Measurements from ENCODE around the gene KCNQ1. TPM values are rescaled to one million over a fixed set of nuclear protein-coding genes. Genes with fewer than 3 reads are reported as not detected.

KCNQ1 gene
- total and polyA plus RNA-seq, 2 donors (not counting 1 experiment from before 2014, with no cell fraction given): 21.5 to 28.8 TPM

DNA sequence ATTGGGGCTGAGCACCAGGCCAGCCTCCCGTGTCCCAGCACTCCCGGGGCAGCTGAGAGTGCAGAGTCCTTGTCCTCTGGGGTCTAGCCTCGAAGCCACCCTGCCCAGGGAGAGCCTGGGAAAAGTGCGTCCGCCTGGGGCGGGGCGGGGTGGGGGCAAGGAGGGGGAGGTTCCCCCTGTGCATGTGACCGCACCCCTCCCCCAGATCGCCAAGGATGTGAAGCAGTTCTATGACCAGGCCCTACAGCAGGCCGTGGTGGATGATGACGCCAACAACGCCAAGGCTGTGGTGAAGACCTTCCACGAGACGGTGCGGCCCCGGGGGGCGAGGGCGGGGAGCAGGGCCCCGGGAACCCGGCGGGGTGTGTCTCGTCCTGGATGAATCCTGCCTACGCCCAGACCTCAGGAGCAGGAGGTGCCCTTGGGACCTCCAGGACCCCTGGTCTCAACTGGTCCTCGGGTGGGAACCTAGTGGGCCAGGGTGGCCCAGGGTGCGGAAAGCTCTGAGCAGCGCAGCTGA is 49.5 kb upstream of the KCNQ1 start:
- peaks cover 53% of the 10 kb centered on the region for H3K4me1 Mint-ChIP-seq
- Histone ChIP-seq H3K4me2 (replicated peaks; ENCODE audit: low read depth, low read length, poor library complexity, severe bottlenecking) (peak overlapping the region; percentile 72), H3K79me2 (ENCODE audit: control insufficient read depth, insufficient read depth, low read length) (peaks cover 68% of the 10 kb centered on the region), H3K4me3 (ENCODE audit: control extremely low read depth in 1 of 5, extremely low read depth in 1 of 5, insufficient read depth in 1 of 5, low read depth in 2 of 5, low read length in 4 of 5) (peak overlapping the region in 2 of 5 experiments; percentile 40), H3K27ac (ENCODE audit: low read length in 2 of 2) (peak overlapping the region in 1 of 2 donors; percentile 66), H3K9ac (ENCODE audit: low read length) (peak overlapping the region; percentile 35), H3K9me3 (ENCODE audit: control extremely low read depth in 1 of 3, control insufficient read depth in 2 of 3, insufficient read depth in 1 of 3, low read length in 2 of 3) (peaks cover 0 to 3% (median 0%) of the 10 kb centered on the region in 3 donors), H2AFZ (ENCODE audit: insufficient read depth, low read depth, low read length, poor library complexity, severe bottlenecking) (no peak overlapping the region), H3K36me3 (replicated peaks in 1 of 2; ENCODE audit: control extremely low read depth in 1 of 2, control insufficient read depth in 1 of 2, extremely low read depth in 1 of 2, insufficient read depth in 2 of 2, low read length in 1 of 2) (peaks cover 0 to 53% of the 10 kb centered on the region in 2 experiments), H3K27me3 (replicated peaks in 1 of 4; ENCODE audit: control extremely low read depth in 1 of 4, control insufficient read depth in 3 of 4, insufficient read depth in 4 of 4, low read length in 3 of 4) (no peaks in the 10 kb centered on the region), H4K20me1 (ENCODE audit: control insufficient read depth, insufficient read depth, low read length, poor library complexity, severe bottlenecking) (peaks cover 62% of the 10 kb centered on the region), H3K4me1 (ENCODE audit: control insufficient read depth in 2 of 2, insufficient read depth in 2 of 2, low read length in 2 of 2) (peaks cover 63 to 75% of the 10 kb centered on the region in 2 donors)
- peak overlapping the region; percentile 84 for H3K27ac Mint-ChIP-seq
- no peaks in the 10 kb centered on the region for H3K9me3 Mint-ChIP-seq (ENCODE audit: insufficient read depth)
- no peak overlapping the region for H3K4me3 Mint-ChIP-seq
- WGBS (ENCODE audit: insufficient coverage): 92% methylated on average over 25 of the region's 26 CpGs
- TF ChIP-seq EZH2 (IDR thresholded peaks at IDR 0.05; ENCODE audit: borderline replicate concordance, insufficient read depth, low read depth, low read length, poor library complexity, severe bottlenecking) (no peak), CTCF (IDR thresholded peaks at IDR 0.05) (no peak)
- no peak for ATAC-seq (ENCODE audit: low read depth)
- H3K27me3 Mint-ChIP-seq: no peaks in the 10 kb centered on the region
- DNase-seq: no peak
- ChIA-PET POLR2A (interaction anchor here (0.6 to 1.1 kb wide), 3 partner anchors 9 to 624 kb away, joined by 3 to 10 read pairs (median 3); no protein-coding TSS in a partner anchor), CTCF (interaction anchor here (0.9 to 6.9 kb wide), 3 partner anchors 9 to 91 kb away, joined by 4 to 48 read pairs (median 4); no protein-coding TSS in a partner anchor)
- intact Hi-C loops (cut with micrococcal nuclease): no loop called here

GRCh38 chr11:2395856-2396255 is 49.0 kb upstream of the KCNQ1 start:
- peaks cover 57 to 69% of the 10 kb centered on the region in 2 donors for H3K4me1 ChIP-seq (ENCODE audit: control insufficient read depth in 2 of 2, insufficient read depth in 2 of 2, low read length in 2 of 2)
- H3K4me2 ChIP-seq (replicated peaks; ENCODE audit: low read depth, low read length, poor library complexity, severe bottlenecking): peak overlapping the region; percentile 72
- ATAC-seq (ENCODE audit: low read depth): no peak
- H3K27me3 ChIP-seq (replicated peaks in 1 of 4; ENCODE audit: control extremely low read depth in 1 of 4, control insufficient read depth in 3 of 4, insufficient read depth in 4 of 4, low read length in 3 of 4): no peaks in the 10 kb centered on the region
- H3K27ac ChIP-seq (ENCODE audit: low read length in 2 of 2): no peak overlapping the region
- Mint-ChIP-seq H3K9me3 (ENCODE audit: insufficient read depth) (no peaks in the 10 kb centered on the region), H3K27me3 (no peaks in the 10 kb centered on the region), H3K4me3 (no peak overlapping the region), H3K27ac (peak overlapping the region; percentile 26), H3K4me1 (peaks cover 51% of the 10 kb centered on the region)
- H2AFZ ChIP-seq (ENCODE audit: insufficient read depth, low read depth, low read length, poor library complexity, severe bottlenecking): no peak overlapping the region
- H3K36me3 ChIP-seq (replicated peaks in 1 of 2; ENCODE audit: control extremely low read depth in 1 of 2, control insufficient read depth in 1 of 2, extremely low read depth in 1 of 2, insufficient read depth in 2 of 2, low read length in 1 of 2): peaks cover 0 to 50% of the 10 kb centered on the region in 2 experiments
- ChIA-PET POLR2A (interaction anchor here (1.1 kb wide), 1 partner anchor 9 kb away, joined by 3 read pairs; no protein-coding TSS in a partner anchor), CTCF (interaction anchor here (0.9 to 6.9 kb wide), 3 partner anchors 9 to 91 kb away, joined by 4 to 48 read pairs (median 7); no protein-coding TSS in a partner anchor)
- no peak for TF ChIP-seq EZH2 (IDR thresholded peaks at IDR 0.05; ENCODE audit: borderline replicate concordance, insufficient read depth, low read depth, low read length, poor library complexity, severe bottlenecking)
- TF ChIP-seq CTCF (IDR thresholded peaks at IDR 0.05): no peak
- DNase-seq: no peak
- intact Hi-C loops (cut with micrococcal nuclease): no loop called here
- H3K79me2 ChIP-seq (ENCODE audit: control insufficient read depth, insufficient read depth, low read length): peaks cover 62% of the 10 kb centered on the region
- no peak overlapping the region for H3K9ac ChIP-seq (ENCODE audit: low read length)
- no peak overlapping the region for H3K4me3 ChIP-seq (ENCODE audit: control extremely low read depth in 1 of 5, extremely low read depth in 1 of 5, insufficient read depth in 1 of 5, low read depth in 2 of 5, low read length in 4 of 5)
- peaks cover 59% of the 10 kb centered on the region for H4K20me1 ChIP-seq (ENCODE audit: control insufficient read depth, insufficient read depth, low read length, poor library complexity, severe bottlenecking)
- peaks cover 0 to 3% (median 0%) of the 10 kb centered on the region in 3 donors for H3K9me3 ChIP-seq (ENCODE audit: control extremely low read depth in 1 of 3, control insufficient read depth in 2 of 3, insufficient read depth in 1 of 3, low read length in 2 of 3)
- 91% methylated on average over 10 of the region's 17 CpGs for WGBS (ENCODE audit: insufficient coverage)

Data from B cell (primary cell).